ENCODE data around the gene MROH7. TPM values are rescaled to one million over a fixed set of nuclear protein-coding genes. Genes with fewer than 3 reads are reported as not detected.
A peak's percentile ranks its signal among the peaks of the same experiment; 100 is the strongest.
"Not testable (repeated sequence)": the region's sequence is repeated elsewhere in the genome, so short reads cannot be mapped to it uniquely, and the experiment has no call there.

The MROH7 gene
- total RNA-seq, 1 experiment from 2014 or later, result not detected

- no peak for DNase-seq (ENCODE audit: low spot score)
Observed at GRCh38 chr1:54610048-54610447, 31.5 kb upstream of the MROH7 start.

- DNase-seq (ENCODE audit: low spot score), result no peak
Observed at GRCh38 chr1:54610601-54611580, 30.7 kb upstream of the MROH7 start.

GRCh38 chr1:54611621-54612020, 30.0 kb upstream of the MROH7 start:
- no peak for DNase-seq (ENCODE audit: low spot score)

- no peak for DNase-seq (ENCODE audit: low spot score)
Observed at GRCh38 chr1:54614024-54614423, 27.6 kb upstream of the MROH7 start.

- peak; percentile 2 for DNase-seq (ENCODE audit: low spot score)
Observed at GRCh38 chr1:54614563-54614962, 27.0 kb upstream of the MROH7 start.

DNA sequence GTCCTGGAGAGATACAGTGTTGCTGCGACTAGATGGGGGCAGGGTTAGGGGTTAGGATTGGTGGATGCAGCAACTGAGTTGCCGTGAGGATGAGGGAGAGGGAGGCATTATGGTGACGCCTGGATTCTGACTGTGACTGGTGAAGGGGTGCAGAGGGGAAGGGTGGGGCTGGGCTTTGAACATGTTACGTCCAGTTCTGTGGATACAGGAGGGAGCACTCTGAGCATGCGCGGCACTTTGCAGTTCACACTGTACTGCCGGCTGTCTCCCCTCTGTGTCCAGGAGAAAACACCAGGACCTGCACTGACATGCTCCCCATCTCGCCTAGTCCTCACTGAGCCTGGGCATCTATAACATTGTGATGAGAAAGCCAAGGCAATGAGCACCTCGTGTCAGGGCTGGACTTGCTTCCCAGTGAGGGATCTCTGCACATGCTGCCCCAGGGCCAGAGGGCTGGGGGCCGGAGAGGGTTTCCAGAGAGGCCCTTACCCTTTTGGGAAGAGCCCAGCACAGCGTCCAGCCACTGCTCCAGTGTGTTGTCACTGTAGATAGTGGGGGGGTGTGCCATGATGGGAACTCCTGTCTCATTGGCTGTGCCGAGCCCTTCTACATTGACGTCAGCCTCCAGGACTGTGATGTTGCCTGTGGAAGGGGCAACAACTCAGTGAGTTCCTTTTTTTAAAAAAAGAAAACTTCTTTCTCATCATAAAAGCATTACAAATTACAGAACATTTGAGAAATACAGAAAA, 25.9 kb upstream of the MROH7 start:
- DNase-seq (ENCODE audit: low spot score), result peak; percentile 2

DNA sequence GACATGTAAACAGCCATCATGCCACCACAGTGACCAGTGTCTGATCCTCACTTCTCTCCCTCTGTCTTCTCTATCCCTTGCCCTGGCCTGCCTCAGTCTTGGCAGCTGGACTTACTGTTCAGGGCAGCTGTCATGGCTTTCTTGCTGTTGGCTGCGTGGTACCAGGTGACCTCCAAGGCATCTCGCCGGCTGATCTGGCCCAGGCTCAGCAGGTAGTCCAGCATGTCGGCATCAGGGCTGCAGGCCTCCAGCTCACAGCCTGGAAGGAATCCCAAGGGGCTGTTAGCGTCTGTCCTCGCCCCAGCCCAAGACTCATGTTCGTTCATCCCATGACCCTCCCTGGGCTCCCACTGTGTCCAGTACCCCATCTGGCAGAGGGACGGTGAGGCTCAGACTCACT, 21.8 kb upstream of the MROH7 start:
- DNase-seq (ENCODE audit: low spot score), result no peak

DNA sequence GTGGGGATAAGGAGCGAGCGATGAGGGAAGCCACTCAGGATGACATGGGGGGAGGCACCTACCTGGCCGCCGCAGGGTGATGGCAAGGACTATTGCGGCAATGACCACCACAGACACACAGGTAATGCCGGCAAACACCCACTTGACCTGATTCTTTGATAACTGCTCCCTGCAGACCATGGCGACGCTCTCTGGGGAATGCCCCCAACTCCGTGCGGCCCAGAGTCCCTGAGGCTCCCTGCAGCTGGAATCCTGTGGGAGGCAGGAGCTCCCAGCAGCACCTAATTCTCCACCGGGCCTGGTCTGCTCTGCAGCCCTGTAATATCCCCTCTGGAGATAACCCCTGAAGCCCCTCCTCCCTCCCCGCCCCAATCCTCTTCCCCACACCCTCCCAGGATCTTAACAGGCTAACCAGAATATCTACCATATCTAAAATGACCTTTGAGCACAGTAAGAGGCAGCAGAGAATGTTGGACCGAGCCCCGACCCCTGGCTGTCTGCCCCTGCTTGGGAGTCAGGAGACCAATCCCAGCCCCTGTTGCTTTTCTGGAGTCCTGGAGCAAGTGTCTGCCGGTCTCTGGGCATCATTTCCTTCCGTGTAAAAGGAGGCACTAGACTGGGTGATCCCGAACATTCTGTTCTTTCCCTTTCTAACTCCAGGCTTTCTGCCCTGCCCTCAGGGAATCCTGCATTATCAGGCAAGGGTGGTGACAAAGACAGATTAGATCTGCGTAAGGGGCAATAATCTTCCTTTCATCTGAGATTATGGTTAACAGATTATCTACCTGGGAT, 18.2 kb upstream of the MROH7 start, which contains the start of gene FAM151A:
Gene FAM151A (minus strand): TSS at position 310 of the 792 bp plus-strand sequence. CDS start 130 bp downstream, at position 180.
- DNase-seq (ENCODE audit: low spot score), result no peak

DNA sequence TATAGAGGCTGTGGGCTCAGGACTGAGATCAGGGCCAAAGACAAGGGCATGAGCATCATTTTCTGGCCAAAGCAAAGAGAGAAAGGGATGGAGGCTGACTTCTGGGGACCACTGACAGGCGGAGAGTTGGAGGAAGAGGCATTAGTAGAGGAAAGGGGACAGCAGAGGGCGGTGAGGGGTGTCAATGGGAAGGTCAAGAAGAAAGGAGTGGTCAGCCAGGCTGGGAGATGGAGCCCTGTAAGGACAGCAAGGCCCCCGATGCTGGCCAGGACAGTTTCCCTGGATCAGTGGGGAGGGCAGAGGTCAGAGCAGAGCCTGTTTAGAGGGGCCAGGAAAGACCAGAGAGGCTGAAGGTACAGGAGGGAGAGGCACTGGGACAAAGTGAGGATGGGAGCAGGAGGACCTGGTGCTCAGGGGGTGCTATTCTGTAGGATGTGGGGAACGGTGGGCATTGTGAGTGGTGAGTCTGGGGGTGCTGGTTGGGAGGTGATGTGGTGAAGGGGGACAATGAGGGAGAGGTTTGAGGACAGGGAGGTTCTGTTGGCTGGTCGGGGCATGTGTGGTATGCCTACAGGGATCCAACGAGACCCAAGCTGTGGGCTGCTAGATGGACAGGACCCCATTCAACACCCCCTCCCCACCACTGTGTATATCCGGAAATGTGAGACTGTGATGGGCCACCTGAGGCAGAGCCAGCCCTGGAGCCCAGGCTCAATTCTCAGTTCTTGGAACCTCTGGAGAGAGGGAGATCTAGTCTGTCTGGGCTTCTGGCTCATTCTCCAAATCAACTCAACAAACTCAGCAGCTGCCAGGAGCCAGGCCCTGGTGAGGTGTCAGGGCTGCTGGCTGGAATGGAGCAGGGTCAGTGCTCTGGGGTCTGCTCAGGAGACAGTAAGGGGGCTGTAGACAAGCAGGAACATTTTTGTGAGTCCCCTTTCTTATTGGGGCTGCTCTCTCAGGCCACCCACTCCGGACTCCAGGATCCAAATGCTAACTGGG, 16.8 kb upstream of the MROH7 start:
- DNase-seq (ENCODE audit: low spot score), result no peak

DNA sequence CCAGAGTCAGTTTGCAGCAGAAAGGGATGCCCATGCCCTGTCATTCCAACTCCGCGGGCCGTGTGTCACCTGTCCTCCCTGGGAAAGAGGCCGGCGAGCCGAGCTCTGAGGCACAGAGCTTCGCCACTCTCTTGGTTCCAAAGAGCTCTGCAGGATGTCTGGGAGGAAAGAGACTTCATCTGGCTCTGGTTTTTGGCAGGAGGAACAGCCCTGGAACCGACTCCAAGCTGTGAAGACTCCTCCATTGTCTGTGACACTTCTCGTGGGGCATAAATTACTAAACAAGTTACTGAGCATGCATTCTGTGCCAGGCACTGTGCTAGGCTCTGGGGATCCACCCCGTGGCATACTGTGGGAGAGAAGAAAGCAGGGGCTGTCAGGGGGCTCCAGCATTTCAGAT, 14.4 kb upstream of the MROH7 start:
- DNase-seq (ENCODE audit: low spot score), result no peak

GRCh38 chr1:54635804-54636203, 5.8 kb upstream of the MROH7 start:
- DNase-seq (ENCODE audit: low spot score), result not testable (repeated sequence)

DNA sequence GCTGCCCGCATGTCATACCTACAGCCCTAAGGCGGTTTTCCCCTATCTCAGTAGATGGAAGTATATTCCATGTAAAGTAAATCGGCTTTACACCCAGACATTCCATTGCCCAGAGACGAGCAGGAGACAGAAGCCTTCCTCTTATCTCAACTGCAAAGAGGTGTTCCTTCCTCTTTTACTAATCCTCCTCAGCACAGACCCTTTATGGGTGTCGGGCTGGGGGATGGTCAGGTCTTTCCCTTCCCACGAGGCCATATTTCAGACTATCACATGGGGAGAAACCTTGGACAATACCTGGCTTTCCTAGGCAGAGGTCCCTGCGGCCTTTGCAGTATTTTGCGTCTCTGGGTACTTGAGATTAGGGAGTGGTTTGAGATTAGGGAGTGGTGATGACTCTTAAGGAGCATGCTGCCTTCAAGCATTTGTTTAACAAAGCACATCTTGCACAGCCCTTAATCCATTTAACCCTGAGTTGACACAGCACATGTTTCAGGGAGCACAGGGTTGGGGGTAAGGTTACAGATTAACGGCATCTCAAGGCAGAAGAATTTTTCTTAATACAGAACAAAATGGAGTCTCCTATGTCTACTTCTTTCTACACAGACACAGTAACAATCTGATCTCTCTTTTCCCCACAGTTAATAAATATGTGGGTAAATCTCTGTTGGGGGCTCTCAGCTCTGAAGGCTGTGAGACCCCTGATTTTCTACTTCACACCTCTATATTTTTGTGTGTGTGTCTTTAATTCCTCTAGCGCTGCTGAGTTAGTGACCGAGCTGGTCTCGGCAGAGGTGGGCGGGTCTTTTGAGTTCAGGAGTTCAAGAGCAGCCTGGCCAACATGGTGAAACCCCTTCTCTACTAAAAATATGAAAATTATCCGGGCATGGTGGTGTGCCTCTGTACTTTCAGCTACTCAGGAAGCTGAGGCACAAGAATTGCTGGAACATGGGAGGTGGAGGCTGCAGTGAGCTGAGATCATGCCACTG, 4.8 kb upstream of the MROH7 start:
- not testable (repeated sequence) for DNase-seq (ENCODE audit: low spot score)

GRCh38 chr1:54640361-54640760, 1.2 kb upstream of the MROH7 start:
- no peak for DNase-seq (ENCODE audit: low spot score)

DNA sequence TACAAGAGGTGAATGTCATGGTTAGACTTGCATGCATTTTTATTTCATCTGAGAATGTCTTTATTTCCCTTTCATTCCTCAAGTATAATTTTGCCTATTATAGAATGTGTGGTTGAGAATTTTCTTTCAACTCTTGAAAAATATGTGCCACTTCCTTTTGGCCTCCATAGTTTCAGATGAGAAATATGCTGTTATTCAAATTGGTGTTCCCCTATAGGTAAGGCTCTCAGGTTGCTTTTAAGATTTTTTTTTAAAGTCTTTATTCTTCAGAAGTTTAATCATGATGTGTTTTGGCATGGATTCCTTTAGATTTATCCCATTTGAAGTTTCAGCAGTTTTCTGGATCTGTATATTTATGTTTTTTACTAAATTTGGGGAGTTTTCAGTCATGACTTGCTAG, 2.1 kb downstream of the MROH7 start:
- DNase-seq (ENCODE audit: low spot score), result no peak

- DNase-seq (ENCODE audit: low spot score), result no peak
Observed at GRCh38 chr1:54645806-54646676, 4.5 kb downstream of the MROH7 start.

DNA sequence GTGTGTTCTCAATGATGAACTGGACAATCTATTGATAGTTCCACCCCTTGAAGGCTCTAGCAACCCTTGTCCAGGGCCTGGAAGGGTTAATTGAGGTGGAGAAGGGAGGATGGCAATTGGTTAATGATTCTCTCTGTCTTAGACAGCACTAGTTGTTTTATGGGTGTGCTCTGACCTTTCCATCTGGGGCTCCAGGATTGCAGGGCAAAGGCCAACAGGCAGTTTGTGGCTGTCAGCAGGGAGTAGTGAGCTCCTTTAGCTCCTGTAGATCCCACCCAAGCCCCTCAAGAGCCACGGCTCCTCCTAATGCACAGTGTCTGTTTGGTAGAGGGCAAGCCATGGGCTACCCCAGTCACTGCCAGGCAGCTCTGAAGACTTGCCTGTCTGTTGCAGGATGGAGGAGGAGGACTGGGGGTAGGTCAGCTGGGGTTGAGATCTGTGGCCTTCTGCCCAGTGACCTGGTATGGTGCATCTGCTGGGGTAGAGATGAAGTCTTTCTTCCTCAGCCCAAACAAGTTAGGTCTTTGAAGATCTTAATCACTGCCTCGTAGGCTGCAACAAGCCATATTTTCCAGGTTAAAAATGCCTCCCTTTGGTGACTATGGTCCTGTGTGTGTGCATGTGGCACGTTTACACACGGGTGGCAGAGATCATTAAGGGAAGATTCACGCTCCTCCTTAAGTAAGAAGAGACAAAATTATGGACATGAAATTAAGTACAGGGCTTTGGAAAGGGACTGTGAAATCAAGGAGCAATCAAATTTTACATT, 7.7 kb downstream of the MROH7 start:
- no peak for DNase-seq (ENCODE audit: low spot score)

DNA sequence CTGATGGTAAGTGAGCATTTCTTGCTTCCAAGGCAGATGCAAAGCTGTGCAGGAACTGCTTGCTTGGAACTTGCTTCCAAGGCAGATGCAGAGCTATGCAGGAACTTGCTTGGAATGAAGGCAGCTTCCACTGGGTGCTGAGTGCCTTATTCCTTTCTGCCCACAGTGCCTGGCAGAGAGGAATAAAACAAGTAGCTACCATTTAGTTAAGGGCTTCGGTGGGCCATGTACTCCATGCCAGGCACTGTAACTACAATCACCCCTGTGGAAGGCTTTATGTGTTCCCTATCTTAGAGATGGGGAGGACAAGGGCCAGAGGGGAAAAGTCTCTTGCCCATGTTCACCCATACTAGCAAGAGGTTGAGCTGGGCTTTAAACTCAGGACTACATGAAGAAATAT, 8.3 kb downstream of the MROH7 start:
- no peak for DNase-seq (ENCODE audit: low spot score)

- DNase-seq (ENCODE audit: low spot score), result no peak
Observed at GRCh38 chr1:54650417-54650816, 8.8 kb downstream of the MROH7 start.

All from H4 (cell line).